SU-DHL-6 (cell line): ENCODE results near the gene C4orf36.

Experiments used
- CTCF ChIP-seq: fragments of 200-600 bp; sonication (generic); IDR thresholded peaks from one replicate; pipeline ENCODE4 v1.5.1; 2017; ENCODE audit warnings: antibody characterized with exemption, mild to moderate bottlenecking, low read length, moderate library complexity; ENCODE audit not compliant: insufficient read depth, poor library complexity, severe bottlenecking
- EZH2phosphoT487 ChIP-seq: fragments of 200-600 bp; sonication (generic), shearing (Covaris generic); conservative IDR thresholded peaks from 2 replicates; pipeline ENCODE4 v1.6.1; 2018; ENCODE audit warnings: mild to moderate bottlenecking, antibody characterized with exemption, low read length, moderate library complexity, mixed read lengths

GRCh38 chr4:86908251-86908657 is 16.0 kb upstream of the C4orf36 start:
- no peak for TF ChIP-seq CTCF
- TF ChIP-seq EZH2phosphoT487: no peak
